Measurements from ENCODE around the gene CHP2. TPM values are rescaled to one million over a fixed set of nuclear protein-coding genes. Genes with fewer than 3 reads are reported as not detected.
"Not testable (repeated sequence)": the region's sequence is repeated elsewhere in the genome, so short reads cannot be mapped to it uniquely, and the experiment has no call there.

The CHP2 gene
- polyA plus RNA-seq, 1 donor (not counting 4 experiments of a cell fraction or from before 2014, with no cell fraction given) = 0.20 TPM

- FAIRE-seq = no peak
- Histone ChIP-seq H4K20me1 (ENCODE audit: control insufficient read depth, extremely low read depth, insufficient read depth, low read length) (no peaks in the 10 kb centered on the region), H3K9me1 (ENCODE audit: control insufficient read depth, extremely low read depth, insufficient read depth, low read length) (no peaks in the 10 kb centered on the region), H3K4me2 (ENCODE audit: control insufficient read depth, extremely low read depth, insufficient read depth, low read depth, low read length) (no peak overlapping the region), H3K79me2 (ENCODE audit: control insufficient read depth, insufficient read depth, low read length) (no peaks in the 10 kb centered on the region), H3K4me3 (ENCODE audit: control insufficient read depth in 2 of 3, extremely low read depth in 1 of 3, insufficient read depth in 2 of 3, low read depth in 1 of 3, low read length in 3 of 3) (no peak overlapping the region), H3K27me3 (ENCODE audit: control insufficient read depth, extremely low read depth, insufficient read depth, low read length) (no peaks in the 10 kb centered on the region), H3K9ac (ENCODE audit: control insufficient read depth, extremely low read depth, insufficient read depth, low read length) (no peak overlapping the region), H3K27ac (ENCODE audit: control insufficient read depth, insufficient read depth, low read length) (no peak overlapping the region), H3K9me3 (ENCODE audit: control insufficient read depth, low read depth, low read length) (no peaks in the 10 kb centered on the region), H3K4me1 (ENCODE audit: control insufficient read depth, extremely low read depth, insufficient read depth, low read length) (no peaks in the 10 kb centered on the region), H2AFZ (ENCODE audit: control insufficient read depth, low read length) (no peak overlapping the region), H3K36me3 (ENCODE audit: control insufficient read depth in 2 of 2, extremely low read depth in 1 of 2, insufficient read depth in 2 of 2, low read length in 2 of 2) (no peaks in the 10 kb centered on the region)
- dilution Hi-C loops (cut with MboI; ENCODE audit: extremely low pct_ligation_motif_present, low sequenced_read_pairs) = no loop called here
- no peak for DNase-seq (ENCODE audit: low read depth, low spot score)
- no peak for TF ChIP-seq EZH2 (IDR thresholded peaks at IDR 0.05; ENCODE audit: low read length)
- TF ChIP-seq, protein P1, sequence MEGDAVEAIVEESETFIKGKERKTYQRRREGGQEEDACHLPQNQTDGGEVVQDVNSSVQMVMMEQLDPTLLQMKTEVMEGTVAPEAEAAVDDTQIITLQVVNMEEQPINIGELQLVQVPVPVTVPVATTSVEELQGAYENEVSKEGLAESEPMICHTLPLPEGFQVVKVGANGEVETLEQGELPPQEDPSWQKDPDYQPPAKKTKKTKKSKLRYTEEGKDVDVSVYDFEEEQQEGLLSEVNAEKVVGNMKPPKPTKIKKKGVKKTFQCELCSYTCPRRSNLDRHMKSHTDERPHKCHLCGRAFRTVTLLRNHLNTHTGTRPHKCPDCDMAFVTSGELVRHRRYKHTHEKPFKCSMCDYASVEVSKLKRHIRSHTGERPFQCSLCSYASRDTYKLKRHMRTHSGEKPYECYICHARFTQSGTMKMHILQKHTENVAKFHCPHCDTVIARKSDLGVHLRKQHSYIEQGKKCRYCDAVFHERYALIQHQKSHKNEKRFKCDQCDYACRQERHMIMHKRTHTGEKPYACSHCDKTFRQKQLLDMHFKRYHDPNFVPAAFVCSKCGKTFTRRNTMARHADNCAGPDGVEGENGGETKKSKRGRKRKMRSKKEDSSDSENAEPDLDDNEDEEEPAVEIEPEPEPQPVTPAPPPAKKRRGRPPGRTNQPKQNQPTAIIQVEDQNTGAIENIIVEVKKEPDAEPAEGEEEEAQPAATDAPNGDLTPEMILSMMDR (optimal IDR thresholded peaks at IDR 0.05 in 1 of 3, IDR thresholded peaks at IDR 0.05 in 1 of 3, conservative IDR thresholded peaks at IDR 0.05 in 1 of 3; ENCODE audit: extremely low read depth in 1 of 3, insufficient read depth in 2 of 3, low read length in 3 of 3) = no peak
These were observed 6.2 kb upstream of the CHP2 start for GRCh38 chr16:23748630-23749029.

DNA sequence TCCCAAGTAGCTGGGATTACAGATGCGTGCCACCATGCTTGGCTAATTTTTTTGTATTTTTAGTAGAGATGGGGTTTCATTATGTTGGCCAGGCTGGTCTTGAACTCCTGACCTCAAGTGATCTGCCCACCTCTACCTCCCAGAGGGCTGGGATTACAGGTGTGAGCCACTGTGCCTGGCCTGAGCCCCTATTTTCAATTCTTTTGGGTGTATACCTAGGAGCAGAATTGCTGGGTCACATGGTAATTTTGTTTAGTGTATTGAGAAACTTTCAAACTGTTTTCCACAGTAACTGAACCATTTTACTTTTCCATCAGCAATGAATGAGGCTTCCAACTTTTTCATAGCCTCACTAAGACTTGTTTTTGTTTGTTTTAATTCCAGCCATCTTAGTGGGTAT is 3.8 kb upstream of the CHP2 start:
- H2AFZ ChIP-seq (ENCODE audit: control insufficient read depth, low read length); H3K9me3 ChIP-seq (ENCODE audit: control insufficient read depth, low read depth, low read length); H3K36me3 ChIP-seq (ENCODE audit: control insufficient read depth in 2 of 2, extremely low read depth in 1 of 2, insufficient read depth in 2 of 2, low read length in 2 of 2); H3K79me2 ChIP-seq (ENCODE audit: control insufficient read depth, insufficient read depth, low read length); FAIRE-seq; H3K4me1 ChIP-seq (ENCODE audit: control insufficient read depth, extremely low read depth, insufficient read depth, low read length); H3K9ac ChIP-seq (ENCODE audit: control insufficient read depth, extremely low read depth, insufficient read depth, low read length); H3K9me1 ChIP-seq (ENCODE audit: control insufficient read depth, extremely low read depth, insufficient read depth, low read length); H3K4me2 ChIP-seq (ENCODE audit: control insufficient read depth, extremely low read depth, insufficient read depth, low read depth, low read length); H3K27ac ChIP-seq (ENCODE audit: control insufficient read depth, insufficient read depth, low read length); H4K20me1 ChIP-seq (ENCODE audit: control insufficient read depth, extremely low read depth, insufficient read depth, low read length); H3K4me3 ChIP-seq (ENCODE audit: control insufficient read depth in 2 of 3, extremely low read depth in 1 of 3, insufficient read depth in 2 of 3, low read depth in 1 of 3, low read length in 3 of 3); dilution Hi-C loops (cut with MboI; ENCODE audit: extremely low pct_ligation_motif_present, low sequenced_read_pairs); DNase-seq (ENCODE audit: low read depth, low spot score): not testable (repeated sequence)
- H3K27me3 ChIP-seq (ENCODE audit: control insufficient read depth, extremely low read depth, insufficient read depth, low read length) = peaks cover 24% of the 10 kb centered on the region

- H3K4me1 ChIP-seq (ENCODE audit: control insufficient read depth, extremely low read depth, insufficient read depth, low read length) = no peaks in the 10 kb centered on the region
- dilution Hi-C loops (cut with MboI; ENCODE audit: extremely low pct_ligation_motif_present, low sequenced_read_pairs) = no loop called here
- H3K36me3 ChIP-seq (ENCODE audit: control insufficient read depth in 2 of 2, extremely low read depth in 1 of 2, insufficient read depth in 2 of 2, low read length in 2 of 2) = no peaks in the 10 kb centered on the region
- no peak overlapping the region for H3K27ac ChIP-seq (ENCODE audit: control insufficient read depth, insufficient read depth, low read length)
- H4K20me1 ChIP-seq (ENCODE audit: control insufficient read depth, extremely low read depth, insufficient read depth, low read length) = no peaks in the 10 kb centered on the region
- FAIRE-seq (no peak), DNase-seq (ENCODE audit: low read depth, low spot score) (no peak)
- no peak overlapping the region for H3K9ac ChIP-seq (ENCODE audit: control insufficient read depth, extremely low read depth, insufficient read depth, low read length)
- no peak for TF ChIP-seq EZH2 (IDR thresholded peaks at IDR 0.05; ENCODE audit: low read length)
- TF ChIP-seq, protein P1 (optimal IDR thresholded peaks at IDR 0.05 in 1 of 3, IDR thresholded peaks at IDR 0.05 in 1 of 3, conservative IDR thresholded peaks at IDR 0.05 in 1 of 3; ENCODE audit: extremely low read depth in 1 of 3, insufficient read depth in 2 of 3, low read length in 3 of 3) = no peak
- H2AFZ ChIP-seq (ENCODE audit: control insufficient read depth, low read length) = peak overlapping the region; percentile 15
- peak overlapping the region in 2 of 3 experiments; percentile 38 to 44 for H3K4me3 ChIP-seq (ENCODE audit: control insufficient read depth in 2 of 3, extremely low read depth in 1 of 3, insufficient read depth in 2 of 3, low read depth in 1 of 3, low read length in 3 of 3)
- no peaks in the 10 kb centered on the region for H3K9me1 ChIP-seq (ENCODE audit: control insufficient read depth, extremely low read depth, insufficient read depth, low read length)
- peak overlapping the region; percentile 79 for H3K4me2 ChIP-seq (ENCODE audit: control insufficient read depth, extremely low read depth, insufficient read depth, low read depth, low read length)
- H3K79me2 ChIP-seq (ENCODE audit: control insufficient read depth, insufficient read depth, low read length) = no peaks in the 10 kb centered on the region
- no peaks in the 10 kb centered on the region for H3K9me3 ChIP-seq (ENCODE audit: control insufficient read depth, low read depth, low read length)
- peaks cover 28% of the 10 kb centered on the region for H3K27me3 ChIP-seq (ENCODE audit: control insufficient read depth, extremely low read depth, insufficient read depth, low read length)
These were observed 775 bp upstream of the CHP2 start for GRCh38 chr16:23753908-23754593.
